H1 (cell line): ENCODE results near the gene MBD3L3. TPM values are rescaled to one million over a fixed set of nuclear protein-coding genes. Genes with fewer than 3 reads are reported as not detected.
"Not testable (repeated sequence)": the region's sequence is repeated elsewhere in the genome, so short reads cannot be mapped to it uniquely, and the experiment has no call there.

Experiments
- CTCF ChIA-PET: fragments of 300-600 bp; sonication (Branson Sonifier 250); formaldehyde crosslinking; loops from one replicate; lab custom pipeline; 2021; ENCODE audit not compliant: partially characterized antibody; lab: Charles Lee
- POLR2A ChIA-PET: fragments of 300-600 bp; sonication (Branson Sonifier 250); formaldehyde crosslinking; loops from one replicate; lab custom pipeline; 2021; ENCODE audit warnings: inconsistent platforms; ENCODE audit not compliant: partially characterized antibody; lab: Charles Lee
- DNase-seq, 2 experiments: peaks; one replicate each; pipeline versions ENCODE4 v3.0.0 to v3.0.0-alpha.2; 2010 to 2022; ENCODE audit warnings: low spot score in 2 of 2, low read depth in 1 of 2, mixed read lengths in 1 of 2
- FAIRE-seq: peaks from 2 replicates; lab custom pipeline; 2011; peaks lifted over from hg19 to GRCh38; lab: Jason Lieb, UNC
- H2AFZ ChIP-seq: 2 replicates; pipeline ENCODE4 v1.8.1; 2012; ENCODE audit warnings: low read length, inconsistent platforms
- H2AK5ac ChIP-seq: 2 replicates; pipeline ENCODE4 v1.6.1; 2013; ENCODE audit warnings: low read depth, low read length
- H2BK120ac ChIP-seq: replicated peaks from 2 replicates; pipeline ENCODE3; 2013; ENCODE audit warnings: low read depth, low read length, inconsistent platforms
- H2BK12ac ChIP-seq: 2 replicates; pipeline ENCODE4 v1.6.1; 2013; ENCODE audit warnings: low read depth, low read length
- H2BK15ac ChIP-seq: 2 replicates; pipeline ENCODE4 v1.6.1; 2013; ENCODE audit warnings: low read length
- H2BK20ac ChIP-seq: 2 replicates; pipeline ENCODE4 v1.6.1; 2013; ENCODE audit warnings: low read length
- H2BK5ac ChIP-seq: 2 replicates; pipeline ENCODE4 v1.6.1; 2013; ENCODE audit warnings: low read depth, low read length
- H3K14ac ChIP-seq: 2 replicates; pipeline ENCODE4 v1.6.1; 2013; ENCODE audit warnings: inconsistent platforms; ENCODE audit not compliant: insufficient read length
- H3K18ac ChIP-seq: 2 replicates; pipeline ENCODE4 v1.6.1; 2013; ENCODE audit warnings: low read length; ENCODE audit errors: extremely low read depth
- H3K23ac ChIP-seq: 2 replicates; pipeline ENCODE4 v1.6.1; 2013; ENCODE audit warnings: inconsistent platforms; ENCODE audit not compliant: insufficient read length
- H3K23me2 ChIP-seq: 2 replicates; pipeline ENCODE4 v1.6.1; 2013; ENCODE audit warnings: low read depth, low read length
- H3K27ac ChIP-seq: 2 replicates; pipeline ENCODE4 v1.6.1; 2011; ENCODE audit warnings: low read depth, low read length, inconsistent platforms
- H3K27me3 ChIP-seq, 4 experiments: replicated peaks in 1 of 4; 1 replicate in 1 of 4; 2 replicates in 3 of 4; pipeline versions ENCODE4 v1.6.1 to v1.8.1; 2011 to 2013; ENCODE audit warnings: low read length in 3 of 4, mild to moderate bottlenecking in 3 of 4, inconsistent platforms in 2 of 4, mixed read lengths in 2 of 4, moderate library complexity in 1 of 4; ENCODE audit not compliant: control insufficient read depth in 3 of 4, insufficient read depth in 3 of 4; ENCODE audit errors: extremely low read depth in 1 of 4
- H3K36me3 ChIP-seq, 4 experiments: 2 replicates each; pipeline versions ENCODE4 v1.6.1 to v1.8.1; 2011 to 2013; ENCODE audit warnings: mild to moderate bottlenecking in 4 of 4, low read length in 3 of 4, moderate library complexity in 2 of 4, control low read depth in 1 of 4, inconsistent platforms in 1 of 4; ENCODE audit not compliant: insufficient read depth in 4 of 4, control insufficient read depth in 2 of 4
- H3K4ac ChIP-seq: replicated peaks from 2 replicates; pipeline ENCODE3; 2013; ENCODE audit warnings: low read length, low read depth, mixed read lengths, inconsistent platforms; ENCODE audit not compliant: insufficient read length
- H3K4me1 ChIP-seq, 4 experiments: replicated peaks in 1 of 4; 1 replicate in 1 of 4; 2 replicates in 3 of 4; pipeline versions ENCODE4 v1.6.1 to v1.8.1; 2011 to 2013; ENCODE audit warnings: low read length in 3 of 4, inconsistent platforms in 2 of 4, mixed read lengths in 1 of 4; ENCODE audit not compliant: insufficient read depth in 4 of 4, control insufficient read depth in 3 of 4
- H3K4me2 ChIP-seq, 2 experiments: 2 replicates each; pipeline versions ENCODE4 v1.6.1 to v1.8.1; 2011 to 2013; ENCODE audit warnings: low read depth in 2 of 2, low read length in 2 of 2, control low read depth in 1 of 2, inconsistent platforms in 1 of 2, mild to moderate bottlenecking in 1 of 2; ENCODE audit not compliant: insufficient read depth in 1 of 2
- H3K4me3 ChIP-seq, 4 experiments: fragments of 200-600, 300-600 bp in 1 of 4; sonication (generic), shearing (Covaris generic), sonication (Bioruptor Twin) in 1 of 4; 2 replicates each; pipeline versions ENCODE4 v1.5.1 to v1.8.1; 2011 to 2016; ENCODE audit warnings: low read length in 4 of 4, low read depth in 3 of 4, control low read depth in 2 of 4, inconsistent platforms in 2 of 4, mild to moderate bottlenecking in 2 of 4, mixed read lengths in 1 of 4, moderate library complexity in 1 of 4; ENCODE audit not compliant: insufficient read depth in 2 of 4; ENCODE audit errors: extremely low read depth in 1 of 4
- H3K56ac ChIP-seq: replicated peaks from 2 replicates; pipeline ENCODE3; 2013; ENCODE audit warnings: low read depth, mild to moderate bottlenecking, mixed read lengths, low read length, inconsistent platforms; ENCODE audit not compliant: insufficient read length
- H3K79me1 ChIP-seq: 2 replicates; pipeline ENCODE4 v1.6.1; 2013; ENCODE audit warnings: low read depth, low read length, control low read depth
- H3K79me2 ChIP-seq, 2 experiments: 2 replicates each; pipeline versions ENCODE4 v1.6.1 to v1.8.1; 2012 to 2013; ENCODE audit warnings: low read length in 2 of 2, mild to moderate bottlenecking in 2 of 2, inconsistent platforms in 1 of 2; ENCODE audit not compliant: insufficient read depth in 2 of 2, control insufficient read depth in 1 of 2
- H3K9ac ChIP-seq, 4 experiments: replicated peaks in 1 of 4; 1 replicate in 1 of 4; 2 replicates in 3 of 4; pipeline versions ENCODE4 v1.6.1 to v1.8.1; 2011 to 2013; ENCODE audit warnings: low read depth in 3 of 4, low read length in 3 of 4, control low read depth in 2 of 4, mild to moderate bottlenecking in 2 of 4, moderate library complexity in 2 of 4, inconsistent platforms in 1 of 4; ENCODE audit errors: extremely low read depth in 1 of 4
- H3K9me3 ChIP-seq, 2 experiments: 2 replicates each; pipeline versions ENCODE4 v1.6.1 to v1.8.1; 2012 to 2013; ENCODE audit warnings: mild to moderate bottlenecking in 2 of 2, moderate library complexity in 2 of 2, control low read depth in 1 of 2, inconsistent platforms in 1 of 2, low read depth in 1 of 2, low read length in 1 of 2, mixed read lengths in 1 of 2; ENCODE audit not compliant: insufficient read depth in 2 of 2
- H4K20me1 ChIP-seq, 2 experiments: replicated peaks in 1 of 2; 2 replicates each; pipeline versions ENCODE3 to v1.8.1; 2011 to 2013; ENCODE audit warnings: inconsistent platforms in 2 of 2, low read length in 2 of 2, mild to moderate bottlenecking in 1 of 2; ENCODE audit not compliant: insufficient read depth in 2 of 2, control insufficient read depth in 1 of 2
- H4K5ac ChIP-seq: 2 replicates; pipeline ENCODE4 v1.6.1; 2013; ENCODE audit warnings: low read length, low read depth, mixed read lengths, inconsistent platforms; ENCODE audit not compliant: insufficient read length
- H4K8ac ChIP-seq: 2 replicates; pipeline ENCODE4 v1.8.0; 2013; ENCODE audit warnings: mild to moderate bottlenecking, moderate library complexity, low read length, inconsistent platforms; ENCODE audit not compliant: insufficient read depth; ENCODE audit errors: extremely low read depth
- H4K91ac ChIP-seq: replicated peaks from 2 replicates; pipeline ENCODE3; 2013; ENCODE audit warnings: low read length, mixed read lengths, inconsistent platforms; ENCODE audit not compliant: insufficient read length
- ASH2L ChIP-seq: fragments of 200-600, 300-600 bp; sonication (generic); IDR thresholded peaks from one replicate; pipeline ENCODE4 v1.7.1; 2017; ENCODE audit warnings: low read length
- BCL11A ChIP-seq, 2 experiments: IDR thresholded peaks; one replicate each; pipeline ENCODE4 v1.6.1; 2011; ENCODE audit warnings: low read depth in 2 of 2, low read length in 2 of 2, mild to moderate bottlenecking in 2 of 2
- CTBP2 ChIP-seq: IDR thresholded peaks from 2 replicates; pipeline ENCODE4 v1.7.0; 2011; ENCODE audit warnings: borderline replicate concordance, mild to moderate bottlenecking, moderate library complexity, mixed read lengths, low read length; ENCODE audit not compliant: insufficient read depth, insufficient read length
- FOSL1 ChIP-seq: IDR thresholded peaks from 2 replicates; pipeline ENCODE4 v1.6.1; 2011; ENCODE audit warnings: mild to moderate bottlenecking, low read depth, low read length, moderate library complexity; ENCODE audit not compliant: insufficient read depth
- KDM4A ChIP-seq: IDR thresholded peaks from one replicate; pipeline ENCODE4 v1.7.1; 2012; ENCODE audit warnings: low read depth, mild to moderate bottlenecking, moderate library complexity, low read length, inconsistent platforms; ENCODE audit not compliant: severe bottlenecking
- PHF8 ChIP-seq: fragments of 200-600 bp; sonication (generic); conservative IDR thresholded peaks from 2 replicates; pipeline ENCODE4 v1.7.1; 2012; ENCODE audit warnings: low read depth, mild to moderate bottlenecking, inconsistent platforms, low read length, moderate library complexity
- POLR2A ChIP-seq, 2 experiments: IDR thresholded peaks; 1 replicate in 1 of 2; 2 replicates in 1 of 2; pipeline ENCODE4 v1.6.1; 2011; ENCODE audit warnings: low read depth in 2 of 2, low read length in 2 of 2, mild to moderate bottlenecking in 2 of 2; ENCODE audit errors: control extremely low read depth in 1 of 2
- YY1 ChIP-seq: IDR thresholded peaks from 2 replicates; pipeline ENCODE4 v1.6.1; 2011; ENCODE audit warnings: low read depth, mild to moderate bottlenecking, low read length
- WGBS, 2 experiments: shearing (Covaris generic) in 1 of 2; methylation state at CpG; one replicate each; pipeline versions ENCODE4 v1.1.6 to v1.1.7; 2013 to 2015; ENCODE audit warnings: low lambda C conversion rate in 2 of 2, mixed read lengths in 2 of 2, inconsistent platforms in 1 of 2, low coverage in 1 of 2, missing lambda C conversion rate in 1 of 2; ENCODE audit not compliant: insufficient replicate concordance in 2 of 2, insufficient coverage in 1 of 2, insufficient read length in 1 of 2; ENCODE audit errors: extremely low coverage in 1 of 2, missing lambda C conversion rate in 1 of 2; 5-methylcytosine and 5-hydroxymethylcytosine counted together
- polyA plus RNA-seq, 7 experiments: library from polyadenylated mRNA; depleted of rRNA in 3 of 7; stranded (reverse) in 5 of 7; unstranded in 2 of 7; fragments of >200 nt in 5 of 7; fragments of 200-250 nt in 2 of 7; gene quantifications; 1 replicate in 5 of 7; 2 replicates in 1 of 7; 4 replicates in 1 of 7; pipeline versions ENCODE4 v1.2.1 to v1.2.3, GENCODE V29; 2011 to 2013; ENCODE audit warnings: missing spikeins in 2 of 7, mixed read lengths in 2 of 7
- total RNA-seq: library from RNA; stranded (reverse); fragmentation: NEBNext Ultra II Directional; extraction: Animal tissue kit (Norgen Biotek cat#: 25700); gene quantifications from 2 replicates; pipeline ENCODE4 v1.2.1, GENCODE V29; 2021
- TF ChIP-seq, protein P1 (sequence below): IDR thresholded peaks from 2 replicates; pipeline ENCODE4 v1.6.1; 2011; ENCODE audit warnings: low read length, improper control_type of control experiment
- TF ChIP-seq, protein P2 (sequence below): IDR thresholded peaks from 2 replicates; pipeline ENCODE4 v1.6.1; 2012; ENCODE audit warnings: inconsistent platforms

MBD3L3 gene
- total and polyA plus RNA-seq, 2 of the 8 experiments (the other 6 are each of a cell fraction or from before 2014, with no cell fraction given): not detected

DNA sequence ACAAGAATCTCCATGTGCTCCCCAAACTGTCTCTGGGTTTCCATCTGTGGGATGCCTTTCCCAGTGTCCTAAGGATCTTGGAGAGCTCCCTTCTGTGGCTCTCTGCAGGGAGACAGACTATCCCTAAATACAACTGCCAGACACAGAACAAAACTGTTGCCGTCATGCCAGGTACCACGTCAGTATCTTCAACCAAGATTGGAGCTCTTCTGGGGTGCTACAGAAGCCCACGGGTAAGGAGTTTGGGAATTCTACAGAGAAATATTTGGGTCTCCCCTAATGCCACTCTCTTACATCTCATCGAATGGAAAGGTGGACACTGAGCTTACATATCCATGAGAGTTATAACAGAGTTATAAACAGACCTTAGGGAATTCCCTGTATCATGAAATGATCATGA is 4.9 kb upstream of the MBD3L3 start (continued):
- TF ChIP-seq, protein P1, sequence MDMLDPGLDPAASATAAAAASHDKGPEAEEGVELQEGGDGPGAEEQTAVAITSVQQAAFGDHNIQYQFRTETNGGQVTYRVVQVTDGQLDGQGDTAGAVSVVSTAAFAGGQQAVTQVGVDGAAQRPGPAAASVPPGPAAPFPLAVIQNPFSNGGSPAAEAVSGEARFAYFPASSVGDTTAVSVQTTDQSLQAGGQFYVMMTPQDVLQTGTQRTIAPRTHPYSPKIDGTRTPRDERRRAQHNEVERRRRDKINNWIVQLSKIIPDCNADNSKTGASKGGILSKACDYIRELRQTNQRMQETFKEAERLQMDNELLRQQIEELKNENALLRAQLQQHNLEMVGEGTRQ: no peak
- TF ChIP-seq, protein P2, sequence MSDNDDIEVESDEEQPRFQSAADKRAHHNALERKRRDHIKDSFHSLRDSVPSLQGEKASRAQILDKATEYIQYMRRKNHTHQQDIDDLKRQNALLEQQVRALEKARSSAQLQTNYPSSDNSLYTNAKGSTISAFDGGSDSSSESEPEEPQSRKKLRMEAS: no peak
- TF ChIP-seq PHF8: no peak
- TF ChIP-seq POLR2A (IDR thresholded peaks at IDR 0.05; ENCODE audit: control extremely low read depth in 1 of 2, low read depth in 2 of 2, low read length in 2 of 2): no peak
- no peak for TF ChIP-seq ASH2L
- TF ChIP-seq FOSL1: no peak
- TF ChIP-seq KDM4A: no peak
- TF ChIP-seq CTBP2: no peak
- TF ChIP-seq BCL11A (IDR thresholded peaks at IDR 0.05; ENCODE audit: low read depth in 2 of 2, low read length in 2 of 2): no peak
- no peak for TF ChIP-seq YY1

DNA sequence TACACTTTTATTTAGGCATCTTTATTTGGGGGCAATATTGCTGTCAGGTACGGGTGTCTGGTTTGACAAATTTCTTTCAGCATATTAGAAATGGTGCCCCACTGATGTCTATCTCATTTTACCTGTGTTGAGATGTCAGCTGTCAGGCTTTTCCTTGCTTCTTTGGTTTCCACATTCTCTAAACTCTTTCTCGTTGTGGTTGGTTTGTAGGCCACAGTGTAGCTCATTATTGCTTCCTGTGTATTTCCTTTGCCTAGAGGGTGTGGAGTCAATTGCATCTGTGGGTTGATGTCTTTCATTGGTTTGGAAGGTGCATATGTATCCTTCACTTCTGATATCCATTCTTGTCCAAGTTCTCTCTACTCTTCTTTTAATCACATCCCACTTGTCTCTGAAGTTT is 1.5 kb upstream of the MBD3L3 start:
- CTCF ChIA-PET, H4K8ac ChIP-seq, H3K23me2 ChIP-seq, H4K91ac ChIP-seq, H2BK120ac ChIP-seq, H3K14ac ChIP-seq, H2AK5ac ChIP-seq, H2BK15ac ChIP-seq, H3K4me2 ChIP-seq, H3K9ac ChIP-seq, H2BK20ac ChIP-seq, H3K27me3 ChIP-seq, H3K4ac ChIP-seq, H3K18ac ChIP-seq, H3K56ac ChIP-seq, H4K5ac ChIP-seq, H4K20me1 ChIP-seq, DNase-seq, H3K23ac ChIP-seq, H3K79me2 ChIP-seq, POLR2A ChIA-PET, H3K36me3 ChIP-seq, H3K27ac ChIP-seq, H2BK5ac ChIP-seq, H3K4me1 ChIP-seq, H2BK12ac ChIP-seq, FAIRE-seq, H3K79me1 ChIP-seq, H2AFZ ChIP-seq, H3K4me3 ChIP-seq: not testable (repeated sequence)
- 76% methylated on average over 1 of the region's 2 CpGs; no CpG with 5 or more reads in 1 of the 2 experiments for WGBS, 2 experiments
- H3K9me3 ChIP-seq: peaks cover 0 to 14% of the 10 kb centered on the region in 2 experiments; a peak in 2 of 4 replicates
